ENCODE results near the gene TSHZ1.

Gene TSHZ1

DNA sequence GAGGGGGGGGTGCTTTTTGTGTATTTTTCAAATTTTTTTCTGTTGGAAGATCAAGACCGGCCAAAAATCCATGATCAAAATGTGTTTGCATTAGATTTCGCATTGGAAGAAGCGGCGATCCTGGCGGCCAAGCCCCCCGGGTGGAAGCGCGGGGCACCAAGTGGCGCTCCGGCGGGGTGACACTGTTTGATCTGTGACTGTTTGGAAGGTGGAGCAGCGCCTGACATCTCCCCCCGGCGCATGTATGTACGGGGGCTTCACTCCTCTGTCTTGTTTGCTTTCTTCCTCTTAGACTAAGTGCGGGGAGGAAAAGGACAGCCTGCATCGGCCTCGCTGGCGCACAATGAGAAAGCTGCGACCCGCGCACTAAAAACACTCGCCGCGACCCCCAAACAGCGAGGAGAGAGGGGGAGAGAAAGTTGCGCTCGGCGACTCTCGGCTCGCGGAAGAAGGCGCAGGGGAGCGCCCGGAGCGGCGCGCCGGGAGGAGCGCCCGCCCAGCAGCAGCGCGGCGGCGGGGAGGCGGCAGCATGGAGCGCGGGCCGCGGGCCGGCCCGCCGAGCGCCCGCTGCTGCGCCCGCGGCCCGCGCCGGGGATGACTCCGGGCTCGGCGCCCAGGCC is 515 bp downstream of the TSHZ1 start:
- Histone ChIP-seq H3K4me3 (ENCODE audit: low read length) (peak overlapping the region; percentile 89), H3K4me2 (ENCODE audit: low read length) (peak overlapping the region; percentile 81), H3K9me3 (replicated peaks; ENCODE audit: low read length) (no peaks in the 10 kb centered on the region), H3K27me3 (ENCODE audit: control insufficient read depth, insufficient read depth, low read length) (no peaks in the 10 kb centered on the region), H3K4me1 (ENCODE audit: control insufficient read depth, insufficient read depth, low read length) (peaks cover 37% of the 10 kb centered on the region), H3K9ac (ENCODE audit: low read depth, low read length) (peak overlapping the region; percentile 87), H3K36me3 (ENCODE audit: insufficient read depth, low read length) (no peaks in the 10 kb centered on the region)

DNA sequence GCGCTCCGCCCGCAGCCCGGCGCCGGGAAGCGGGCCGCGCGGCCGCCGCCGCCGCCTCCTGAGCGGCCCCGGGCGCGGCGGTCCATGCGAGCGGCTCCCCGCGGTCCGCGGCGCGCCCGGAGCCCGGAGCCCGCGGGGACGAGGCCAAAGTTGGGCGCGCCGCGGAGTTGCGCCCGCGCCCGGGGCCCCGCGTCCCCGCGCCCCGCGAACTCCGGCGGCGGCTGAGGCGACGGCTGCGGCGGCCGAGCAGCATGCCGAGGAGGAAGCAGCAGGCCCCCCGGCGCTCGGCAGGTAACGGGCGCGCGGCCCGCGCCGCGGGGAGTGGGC is 992 bp downstream of the TSHZ1 start:
- H3K9ac ChIP-seq (ENCODE audit: low read depth, low read length): peak overlapping the region; percentile 76
- peaks cover 32% of the 10 kb centered on the region for H3K4me1 ChIP-seq (ENCODE audit: control insufficient read depth, insufficient read depth, low read length)
- peak overlapping the region; percentile 86 for H3K4me2 ChIP-seq (ENCODE audit: low read length)
- H3K36me3 ChIP-seq (ENCODE audit: insufficient read depth, low read length): no peaks in the 10 kb centered on the region
- H3K9me3 ChIP-seq (replicated peaks; ENCODE audit: low read length): no peaks in the 10 kb centered on the region
- peak overlapping the region; percentile 78 for H3K4me3 ChIP-seq (ENCODE audit: low read length)
- H3K27me3 ChIP-seq (ENCODE audit: control insufficient read depth, insufficient read depth, low read length): no peaks in the 10 kb centered on the region

DNA sequence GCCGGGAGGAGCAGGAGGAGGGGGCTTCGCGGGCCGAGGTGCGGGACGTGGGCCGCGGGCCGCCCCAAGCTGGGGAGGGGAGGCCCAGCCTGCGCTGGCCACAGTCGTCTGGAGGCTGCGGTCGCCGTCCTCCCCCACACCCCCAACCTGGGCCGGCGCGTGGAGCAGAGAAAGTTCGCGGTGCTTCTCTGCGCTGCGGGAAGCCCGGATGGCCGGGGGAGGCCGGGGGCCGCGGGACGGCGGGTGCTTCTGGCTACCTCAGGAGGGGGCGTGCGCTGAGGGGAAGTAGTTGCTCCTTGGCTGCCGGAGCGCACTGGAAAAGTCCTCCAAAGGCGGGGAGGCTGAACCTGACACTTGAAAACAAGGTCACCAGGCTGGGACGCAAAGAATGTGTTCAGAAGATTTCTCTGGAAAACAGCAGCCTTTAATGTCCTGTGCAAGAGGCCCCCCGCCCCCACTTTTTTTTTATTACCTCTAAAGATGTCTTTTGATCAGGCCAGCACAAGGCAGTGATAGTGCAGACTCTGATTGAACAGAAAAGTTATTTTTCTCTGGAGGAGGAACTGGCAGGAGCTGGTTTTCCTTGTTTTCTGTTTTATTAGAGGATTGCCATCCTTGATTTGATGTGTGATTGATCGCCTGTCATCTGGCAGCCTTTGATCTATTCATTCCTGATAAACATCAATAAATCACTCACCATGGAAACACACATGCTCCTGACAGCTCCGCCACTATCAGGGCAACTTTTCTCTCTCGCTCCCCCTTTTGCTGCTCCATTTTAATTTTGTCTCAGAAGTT is 1.6 kb downstream of the TSHZ1 start:
- Histone ChIP-seq H3K4me3 (ENCODE audit: low read length) (peak overlapping the region; percentile 78), H3K4me2 (ENCODE audit: low read length) (peak overlapping the region; percentile 86), H3K4me1 (ENCODE audit: control insufficient read depth, insufficient read depth, low read length) (peaks cover 27% of the 10 kb centered on the region), H3K36me3 (ENCODE audit: insufficient read depth, low read length) (no peaks in the 10 kb centered on the region), H3K27me3 (ENCODE audit: control insufficient read depth, insufficient read depth, low read length) (no peaks in the 10 kb centered on the region), H3K9me3 (replicated peaks; ENCODE audit: low read length) (no peaks in the 10 kb centered on the region), H3K9ac (ENCODE audit: low read depth, low read length) (peak overlapping the region; percentile 76)

DNA sequence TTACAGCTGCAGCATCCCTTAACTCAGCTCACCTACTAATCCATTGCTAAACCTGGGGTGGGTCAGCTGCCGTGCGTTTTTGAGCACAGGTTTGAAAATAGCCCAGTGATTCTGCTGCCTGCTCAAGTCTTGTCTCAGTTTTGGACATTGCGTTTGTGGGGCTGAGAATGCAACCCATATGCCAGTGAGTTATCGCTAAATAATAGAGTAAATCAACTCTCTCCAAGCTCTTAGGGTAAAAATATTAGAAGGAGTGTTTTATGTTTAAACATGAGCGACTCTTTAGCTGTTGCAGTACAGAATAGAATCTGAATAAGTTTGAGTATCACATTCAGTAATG is 2.1 kb downstream of the TSHZ1 start:
- H3K9ac ChIP-seq (ENCODE audit: low read depth, low read length): peak overlapping the region; percentile 76
- peak overlapping the region; percentile 86 for H3K4me2 ChIP-seq (ENCODE audit: low read length)
- peak overlapping the region; percentile 78 for H3K4me3 ChIP-seq (ENCODE audit: low read length)
- H3K4me1 ChIP-seq (ENCODE audit: control insufficient read depth, insufficient read depth, low read length): peaks cover 26% of the 10 kb centered on the region
- no peaks in the 10 kb centered on the region for H3K9me3 ChIP-seq (replicated peaks; ENCODE audit: low read length)
- H3K36me3 ChIP-seq (ENCODE audit: insufficient read depth, low read length): no peaks in the 10 kb centered on the region
- H3K27me3 ChIP-seq (ENCODE audit: control insufficient read depth, insufficient read depth, low read length): no peaks in the 10 kb centered on the region

DNA sequence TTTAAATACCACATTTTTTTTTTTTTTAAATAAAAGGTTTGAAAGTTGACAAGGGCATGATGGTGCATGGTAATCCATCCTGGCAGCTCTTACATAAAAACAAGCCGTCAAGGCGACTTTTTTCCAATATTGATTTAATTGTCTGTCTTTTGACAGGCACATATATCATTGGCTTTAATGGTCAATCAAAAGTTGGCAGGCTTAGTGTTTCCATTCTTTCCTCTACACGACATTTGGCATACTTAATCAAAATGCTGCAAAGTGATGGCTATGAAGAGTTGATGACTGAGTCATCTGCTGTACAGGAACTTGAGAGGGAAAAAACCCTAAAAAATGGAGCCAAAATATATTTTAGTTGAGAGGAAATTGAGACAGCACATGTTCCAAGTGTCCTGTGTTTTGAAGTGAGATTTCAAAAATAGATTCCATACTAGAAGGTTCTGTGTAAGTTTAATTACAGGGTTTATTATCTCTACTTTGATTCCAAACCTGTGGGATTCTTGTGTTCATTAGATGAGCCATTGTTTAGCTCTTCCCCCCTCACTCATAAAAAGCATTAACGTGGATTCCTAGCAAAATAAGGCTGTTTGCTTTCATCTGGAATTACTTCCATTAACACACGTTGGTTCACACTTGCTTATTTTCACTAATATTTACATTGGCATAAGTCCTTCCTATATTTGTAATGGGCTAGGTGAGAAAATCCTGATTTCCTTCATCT is 3.2 kb downstream of the TSHZ1 start:
- Histone ChIP-seq H3K4me1 (ENCODE audit: control insufficient read depth, insufficient read depth, low read length) (peaks cover 26% of the 10 kb centered on the region), H3K4me3 (ENCODE audit: low read length) (peak overlapping the region; percentile 16)

DNA sequence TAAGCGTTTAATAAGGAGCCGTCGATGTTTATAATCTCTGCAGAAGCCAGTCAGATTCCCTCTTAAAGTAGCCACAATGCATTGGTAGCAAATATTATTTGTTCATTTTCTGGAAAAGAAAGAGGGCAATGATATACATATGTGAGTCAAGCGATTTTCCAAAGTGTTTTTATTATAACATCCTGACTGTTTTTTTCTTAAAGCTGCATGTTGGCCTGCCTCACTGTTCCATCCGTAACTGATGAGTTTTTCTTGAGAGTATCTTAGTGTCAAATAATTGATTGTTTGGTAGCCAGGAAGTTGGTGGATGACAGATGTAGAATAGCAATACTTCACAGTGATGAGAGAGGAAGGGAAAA is 3.7 kb downstream of the TSHZ1 start:
- peak overlapping the region; percentile 86 for H3K4me2 ChIP-seq (ENCODE audit: low read length)
- no peaks in the 10 kb centered on the region for H3K36me3 ChIP-seq (ENCODE audit: insufficient read depth, low read length)
- no peak overlapping the region for H3K9ac ChIP-seq (ENCODE audit: low read depth, low read length)
- no peaks in the 10 kb centered on the region for H3K9me3 ChIP-seq (replicated peaks; ENCODE audit: low read length)
- H3K27me3 ChIP-seq (ENCODE audit: control insufficient read depth, insufficient read depth, low read length): no peaks in the 10 kb centered on the region
- peaks cover 26% of the 10 kb centered on the region for H3K4me1 ChIP-seq (ENCODE audit: control insufficient read depth, insufficient read depth, low read length)
- no peak overlapping the region for H3K4me3 ChIP-seq (ENCODE audit: low read length)

More for the DNA sequence above, 3.2 kb downstream of the TSHZ1 start:
- Histone ChIP-seq H3K4me2 (ENCODE audit: low read length) (peak overlapping the region; percentile 86), H3K27me3 (ENCODE audit: control insufficient read depth, insufficient read depth, low read length) (no peaks in the 10 kb centered on the region), H3K36me3 (ENCODE audit: insufficient read depth, low read length) (no peaks in the 10 kb centered on the region), H3K9ac (ENCODE audit: low read depth, low read length) (no peak overlapping the region), H3K9me3 (replicated peaks; ENCODE audit: low read length) (no peaks in the 10 kb centered on the region)

DNA sequence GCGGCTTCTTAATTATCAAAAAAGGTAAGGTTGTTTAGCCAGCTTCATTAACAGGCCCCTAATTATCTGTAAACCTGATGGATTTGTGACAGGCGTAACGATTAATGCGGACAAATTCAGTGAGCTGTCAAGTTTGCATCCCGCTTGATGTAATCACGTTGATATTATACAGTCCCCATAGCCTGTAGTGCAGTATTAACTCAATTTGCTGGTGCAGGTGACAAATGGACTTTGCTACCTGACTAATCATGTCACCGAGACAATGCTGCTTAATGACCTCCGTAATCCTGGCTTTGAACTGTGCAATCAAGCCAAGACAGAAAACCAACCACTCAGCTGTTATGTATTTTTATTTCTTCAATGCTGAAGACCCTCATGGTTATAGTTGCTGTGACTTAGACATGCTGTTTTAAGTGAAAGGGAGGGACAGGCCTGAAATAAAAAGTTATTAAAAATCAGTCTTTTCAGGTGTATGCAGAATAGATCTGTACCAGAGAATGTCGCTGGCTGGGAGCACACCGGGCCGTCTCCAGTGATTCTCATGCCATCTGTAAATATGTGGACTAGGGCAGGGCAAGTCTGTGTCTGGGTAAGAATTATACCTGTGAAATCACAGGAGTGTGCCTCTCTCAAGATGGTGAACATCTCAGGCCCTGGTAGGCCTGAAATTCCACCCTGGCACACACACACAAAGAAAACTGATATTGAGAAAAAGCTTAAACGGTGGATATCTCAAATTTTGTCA is 4.3 kb downstream of the TSHZ1 start:
- no peak overlapping the region for H3K9ac ChIP-seq (ENCODE audit: low read depth, low read length)
- H3K27me3 ChIP-seq (ENCODE audit: control insufficient read depth, insufficient read depth, low read length): no peaks in the 10 kb centered on the region
- no peaks in the 10 kb centered on the region for H3K36me3 ChIP-seq (ENCODE audit: insufficient read depth, low read length)
- H3K9me3 ChIP-seq (replicated peaks; ENCODE audit: low read length): no peaks in the 10 kb centered on the region
- H3K4me2 ChIP-seq (ENCODE audit: low read length): no peak overlapping the region
- peaks cover 26% of the 10 kb centered on the region for H3K4me1 ChIP-seq (ENCODE audit: control insufficient read depth, insufficient read depth, low read length)
- H3K4me3 ChIP-seq (ENCODE audit: low read length): no peak overlapping the region

DNA sequence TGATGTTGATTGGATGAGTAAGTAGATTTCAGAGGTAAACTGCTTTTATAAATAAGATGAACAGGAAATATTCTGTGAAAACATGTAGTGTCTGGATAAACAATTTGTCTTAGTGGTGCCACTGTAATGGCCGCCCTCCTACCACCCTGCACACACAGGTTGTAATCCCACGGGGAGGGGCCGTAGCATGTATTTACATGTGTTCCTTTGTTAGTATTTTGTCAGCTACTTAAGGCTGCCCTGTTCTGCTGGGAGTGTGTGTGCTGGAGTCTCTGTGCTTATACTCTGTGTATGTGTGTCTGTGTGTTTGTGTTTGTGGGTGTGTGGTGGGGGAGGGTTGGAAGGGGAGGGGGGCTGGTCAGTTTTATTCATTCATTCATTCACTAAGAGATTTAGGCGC is 5.1 kb downstream of the TSHZ1 start:
- Histone ChIP-seq H3K4me3 (ENCODE audit: low read length) (no peak overlapping the region), H3K9ac (ENCODE audit: low read depth, low read length) (no peak overlapping the region), H3K4me1 (ENCODE audit: control insufficient read depth, insufficient read depth, low read length) (peaks cover 26% of the 10 kb centered on the region), H3K9me3 (replicated peaks; ENCODE audit: low read length) (no peaks in the 10 kb centered on the region), H3K36me3 (ENCODE audit: insufficient read depth, low read length) (no peaks in the 10 kb centered on the region), H3K27me3 (ENCODE audit: control insufficient read depth, insufficient read depth, low read length) (no peaks in the 10 kb centered on the region), H3K4me2 (ENCODE audit: low read length) (no peak overlapping the region)

DNA sequence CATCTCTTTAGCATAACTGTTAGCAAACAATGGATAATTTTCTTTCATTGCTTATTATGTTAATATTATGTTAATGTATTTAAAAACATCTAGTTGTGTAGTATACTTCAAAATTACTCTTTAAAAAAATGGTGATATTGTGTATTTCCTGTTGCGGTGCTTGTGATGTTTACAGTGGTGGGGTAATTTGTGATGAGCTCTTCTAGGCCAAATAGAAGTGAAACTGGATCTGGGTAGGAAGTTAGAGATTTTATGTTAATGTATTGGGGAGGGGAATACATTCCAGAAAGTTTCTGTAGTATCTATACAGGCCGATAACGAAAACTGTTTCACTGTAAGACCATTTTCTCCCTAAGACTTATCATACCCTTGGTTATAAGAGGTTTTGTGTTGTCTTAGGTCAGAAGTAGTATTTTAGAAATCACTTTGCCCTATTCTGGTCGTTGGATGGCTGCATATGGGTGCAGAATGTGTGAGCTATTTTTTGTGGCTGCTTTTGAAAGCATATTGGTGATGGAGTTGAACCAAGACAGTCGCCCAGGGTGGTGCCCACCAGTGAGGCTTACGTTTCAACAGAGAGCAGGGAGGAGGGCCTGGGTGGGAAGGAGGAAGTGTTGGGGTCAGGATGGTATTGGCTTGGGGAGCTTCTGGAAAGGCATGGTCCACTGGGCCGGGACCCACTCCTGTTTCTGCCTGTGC is 5.8 kb downstream of the TSHZ1 start:
- H3K27me3 ChIP-seq (ENCODE audit: control insufficient read depth, insufficient read depth, low read length): no peaks in the 10 kb centered on the region
- H3K9ac ChIP-seq (ENCODE audit: low read depth, low read length): no peak overlapping the region
- H3K4me2 ChIP-seq (ENCODE audit: low read length): no peak overlapping the region
- H3K36me3 ChIP-seq (ENCODE audit: insufficient read depth, low read length): no peaks in the 10 kb centered on the region
- H3K4me1 ChIP-seq (ENCODE audit: control insufficient read depth, insufficient read depth, low read length): peaks cover 33% of the 10 kb centered on the region
- no peaks in the 10 kb centered on the region for H3K9me3 ChIP-seq (replicated peaks; ENCODE audit: low read length)
- H3K4me3 ChIP-seq (ENCODE audit: low read length): no peak overlapping the region

DNA sequence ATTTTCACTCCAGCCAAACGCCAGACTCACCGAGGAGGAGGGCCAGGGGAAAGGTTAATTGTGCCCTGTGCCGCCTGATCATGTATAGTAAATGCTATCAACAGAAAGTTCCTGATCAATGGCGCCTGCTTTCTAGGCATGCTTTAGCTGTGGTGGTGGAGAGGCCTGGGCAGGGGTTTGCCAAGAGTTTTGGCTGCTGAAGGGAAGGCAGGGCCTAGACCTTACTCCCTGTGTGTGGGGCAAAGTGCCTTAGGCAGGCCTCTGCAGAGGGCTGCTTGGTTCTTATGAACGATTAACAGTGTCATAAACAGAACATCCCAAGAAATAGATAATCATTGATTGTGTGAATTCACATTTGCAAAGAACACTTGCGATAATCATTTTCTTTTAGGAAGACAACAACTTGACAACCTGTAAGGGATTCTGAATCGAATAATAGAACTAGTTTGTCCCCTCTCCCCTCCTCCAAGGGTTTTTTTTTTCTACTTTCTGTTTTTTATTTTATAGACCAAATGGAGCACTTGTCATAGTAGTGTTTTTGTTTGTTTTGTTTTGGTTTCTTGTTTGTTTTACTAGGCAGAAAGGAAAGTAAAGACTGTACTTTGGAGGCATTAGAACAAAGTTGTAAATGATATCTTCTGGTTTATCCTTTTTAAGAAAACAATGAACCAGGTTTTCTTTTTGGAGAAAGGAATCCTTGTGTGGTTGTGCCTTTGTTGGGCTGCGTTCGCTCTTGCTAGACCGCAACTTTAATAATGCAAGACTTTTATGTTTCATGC is 6.5 kb downstream of the TSHZ1 start:
- Histone ChIP-seq H3K9me3 (replicated peaks; ENCODE audit: low read length) (no peaks in the 10 kb centered on the region), H3K4me3 (ENCODE audit: low read length) (no peak overlapping the region), H3K36me3 (ENCODE audit: insufficient read depth, low read length) (no peaks in the 10 kb centered on the region), H3K9ac (ENCODE audit: low read depth, low read length) (no peak overlapping the region), H3K4me2 (ENCODE audit: low read length) (no peak overlapping the region), H3K27me3 (ENCODE audit: control insufficient read depth, insufficient read depth, low read length) (no peaks in the 10 kb centered on the region), H3K4me1 (ENCODE audit: control insufficient read depth, insufficient read depth, low read length) (peaks cover 36% of the 10 kb centered on the region)
